Vagina (tissue), 2 donors: Measurements from ENCODE around the gene LYPD4. TPM values are rescaled to one million over a fixed set of nuclear protein-coding genes. Genes with fewer than 3 reads are reported as not detected.

Source experiments
- DNase-seq, 2 donors: peaks; one replicate each; pipeline ENCODE4 v3.0.0-alpha.2; 2017; ENCODE audit errors: extremely low spot score in 2 of 2
- H3K27ac ChIP-seq: fragments of 200-600 bp; sonication (generic); one replicate; pipeline ENCODE4 v1.5.1; 2019
- H3K27me3 ChIP-seq: fragments of 200-600 bp; sonication (generic); one replicate; pipeline ENCODE4 v1.5.1; 2019
- H3K36me3 ChIP-seq, 2 donors: fragments of 200-600 bp; sonication (generic); one replicate each; pipeline ENCODE4 v1.5.1; 2017 to 2019
- H3K4me1 ChIP-seq: fragments of 200-600 bp; sonication (generic); one replicate; pipeline ENCODE4 v1.5.1; 2019
- H3K4me3 ChIP-seq, 2 donors: fragments of 200-600 bp; sonication (generic); 1 replicate in 1 of 2; 2 replicates in 1 of 2; pipeline ENCODE4 v1.5.1; 2016 to 2019
- H3K9me3 ChIP-seq: fragments of 200-600 bp; sonication (generic); one replicate; pipeline ENCODE4 v1.5.1; 2019
- CTCF ChIP-seq, 3 experiments: fragments of 450-650 bp in 2 of 3; fragments of 200-600 bp in 1 of 3; sonication (generic) in 1 of 3; IDR thresholded peaks; one replicate each; pipeline ENCODE4 v1.5.1; 2017 to 2019; ENCODE audit warnings: antibody characterized with exemption in 3 of 3, mild to moderate bottlenecking in 2 of 3, moderate library complexity in 2 of 3
- POLR2A ChIP-seq, 2 donors: fragments of 450-650 bp; IDR thresholded peaks; one replicate each; pipeline ENCODE4 v1.6.1; 2017; ENCODE audit warnings: antibody characterized with exemption in 2 of 2, mild to moderate bottlenecking in 2 of 2, moderate library complexity in 2 of 2
- POLR2AphosphoS5 ChIP-seq, 2 donors: sonication (generic); formaldehyde crosslinking; IDR thresholded peaks; one replicate each; pipeline ENCODE4 v1.9.0; 2017; ENCODE audit warnings: antibody characterized with exemption in 2 of 2, mild to moderate bottlenecking in 2 of 2, low read depth in 1 of 2; ENCODE audit not compliant: insufficient read depth in 1 of 2
- intact Hi-C: fragments of 100-400 bp; cut with DNase I; formaldehyde crosslinking; loops from one replicate; pipeline ENCODE4 v1.15.1; 2023
- total RNA-seq: library from RNA; depleted of rRNA; stranded (reverse); fragments of >200 nt; gene quantifications from one replicate; pipeline ENCODE4 v1.2.3, GENCODE V29; 2016

Gene LYPD4
- total RNA-seq, 1 donor from 2014 or later = not detected

DNA sequence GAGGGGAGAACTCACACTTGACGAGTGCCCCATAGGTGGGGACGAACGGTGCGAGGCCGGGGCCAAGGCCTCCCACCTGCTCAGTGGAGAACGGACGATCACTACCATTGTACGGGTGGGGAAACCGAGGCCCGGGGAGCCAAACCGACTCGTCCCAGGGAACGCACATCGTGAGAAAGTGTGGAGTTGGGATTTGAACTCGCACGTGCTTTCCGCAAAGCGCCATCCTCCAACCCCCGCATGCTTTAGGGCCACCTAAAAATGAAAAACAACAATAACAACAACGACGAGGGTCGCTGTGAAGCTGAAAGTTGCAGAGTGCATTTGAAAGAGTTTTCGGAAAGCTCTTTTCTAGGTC lies 39.0 kb upstream of the LYPD4 start:
- Histone ChIP-seq H3K36me3 (no peaks in the 10 kb centered on the region), H3K4me1 (peaks cover 46% of the 10 kb centered on the region)
- intact Hi-C loops = loop anchor here (5.0 kb wide), 1 partner anchor 74 kb away; the partner anchor contains the start of gene RABAC1

DNA sequence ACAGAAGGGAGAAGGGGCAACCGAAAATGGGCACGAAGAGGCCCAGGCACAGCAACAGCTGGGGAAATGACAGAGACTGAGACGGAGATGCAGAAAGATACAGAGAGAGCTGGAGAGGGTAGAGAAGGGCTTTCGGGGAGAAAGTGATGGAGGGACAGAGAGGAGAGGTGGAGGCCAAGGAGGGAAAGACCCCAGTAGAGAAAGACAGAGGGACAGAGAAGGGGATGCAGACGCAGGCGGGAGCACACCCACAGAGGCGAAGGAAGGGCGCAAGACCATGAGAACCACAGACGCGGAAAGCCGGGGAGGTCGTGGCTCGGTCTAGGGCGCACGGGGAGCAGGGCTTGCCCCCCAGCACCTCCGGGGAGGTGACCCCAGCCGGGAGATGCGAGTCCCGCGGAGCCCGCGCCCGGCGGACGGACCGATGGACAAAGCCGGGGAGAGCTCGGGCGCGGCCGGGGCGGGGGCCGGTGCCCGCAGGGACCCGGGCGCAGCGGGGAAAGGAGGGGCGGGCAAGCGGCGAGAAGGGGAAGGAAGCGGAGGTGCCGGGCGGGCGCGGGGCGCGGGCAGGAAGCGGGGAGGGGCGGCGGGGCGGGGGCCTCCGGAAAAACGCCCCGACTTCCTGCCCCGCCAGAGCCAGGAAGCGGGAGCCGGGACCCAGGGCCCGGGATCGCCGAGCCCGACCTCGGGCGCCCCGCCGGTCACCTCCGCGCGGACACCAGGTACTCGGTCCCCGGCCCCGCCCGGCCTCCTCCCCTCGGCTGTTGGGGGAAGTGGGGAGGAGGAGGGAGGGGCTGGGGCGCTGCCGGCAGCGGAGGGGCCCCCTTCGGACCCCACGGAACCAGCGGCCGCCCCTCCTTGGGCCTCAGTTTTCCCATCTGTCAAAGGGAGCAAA lies 38.3 kb upstream of the LYPD4 start, which contains the start of gene ARHGEF1:
Gene ARHGEF1 (plus strand): TSS at position 617 of the 895 bp plus-strand sequence. CDS start 4,899 bp downstream, outside the sequence.
- TF ChIP-seq POLR2A (IDR thresholded peaks at IDR 0.05) (peak in 1 of 2 donors; percentile 24), CTCF (IDR thresholded peaks at IDR 0.05) (no peak), POLR2AphosphoS5 (IDR thresholded peaks at IDR 0.05; ENCODE audit: insufficient read depth in 1 of 2, low read depth in 1 of 2) (peak in 1 of 2 donors; percentile 56)
- no peak for DNase-seq
- Histone ChIP-seq H3K27me3 (no peaks in the 10 kb centered on the region), H3K4me1 (peaks cover 44% of the 10 kb centered on the region), H3K27ac (peak within 1 kb of the TSS; percentile 78), H3K36me3 (no peaks in the 10 kb centered on the region), H3K9me3 (no peaks in the 10 kb centered on the region), H3K4me3 (peak within 1 kb of the TSS; percentile 61 to 82)
- intact Hi-C loops = loop anchor here (5.0 kb wide), 1 partner anchor 74 kb away; the partner anchor contains the start of gene RABAC1

More for the DNA sequence above, 39.0 kb upstream of the LYPD4 start:
- Histone ChIP-seq H3K27ac (peak overlapping the region; percentile 78), H3K4me3 (peak overlapping the region; percentile 61 to 82), H3K27me3 (no peaks in the 10 kb centered on the region), H3K9me3 (no peaks in the 10 kb centered on the region)
- DNase-seq = no peak
- TF ChIP-seq POLR2A (IDR thresholded peaks at IDR 0.05) = no peak
- TF ChIP-seq POLR2AphosphoS5 (IDR thresholded peaks at IDR 0.05; ENCODE audit: insufficient read depth in 1 of 2, low read depth in 1 of 2) = no peak
- no peak for TF ChIP-seq CTCF (IDR thresholded peaks at IDR 0.05)

GRCh38 chr19:41880329-41880708 lies 35.8 kb upstream of the LYPD4 start:
- no peaks in the 10 kb centered on the region for H3K9me3 ChIP-seq
- no peak overlapping the region for H3K27ac ChIP-seq
- H3K27me3 ChIP-seq = no peaks in the 10 kb centered on the region
- peaks cover 19% of the 10 kb centered on the region for H3K4me1 ChIP-seq
- no peak overlapping the region for H3K4me3 ChIP-seq
- no peak for TF ChIP-seq POLR2A (IDR thresholded peaks at IDR 0.05)
- TF ChIP-seq POLR2AphosphoS5 (IDR thresholded peaks at IDR 0.05; ENCODE audit: insufficient read depth in 1 of 2, low read depth in 1 of 2) = no peak
- no peak for TF ChIP-seq CTCF (IDR thresholded peaks at IDR 0.05)
- intact Hi-C loops = loop anchor here (5.0 kb wide), 1 partner anchor 77 kb away; the partner anchor contains the start of gene RABAC1
- DNase-seq = no peak
- no peaks in the 10 kb centered on the region for H3K36me3 ChIP-seq

GRCh38 chr19:41879670-41880328 lies 35.3 kb upstream of the LYPD4 start:
- intact Hi-C loops = loop anchor here (5.0 kb wide), 1 partner anchor 78 kb away; the partner anchor contains the start of gene RABAC1
- H3K4me1 ChIP-seq = peaks cover 14% of the 10 kb centered on the region
- H3K9me3 ChIP-seq = no peaks in the 10 kb centered on the region
- no peaks in the 10 kb centered on the region for H3K27me3 ChIP-seq
- no peak for DNase-seq
- TF ChIP-seq CTCF (IDR thresholded peaks at IDR 0.05) = no peak
- no peak for TF ChIP-seq POLR2A (IDR thresholded peaks at IDR 0.05)
- TF ChIP-seq POLR2AphosphoS5 (IDR thresholded peaks at IDR 0.05; ENCODE audit: insufficient read depth in 1 of 2, low read depth in 1 of 2) = no peak
- H3K27ac ChIP-seq = no peak overlapping the region
- H3K36me3 ChIP-seq = no peaks in the 10 kb centered on the region
- no peak overlapping the region for H3K4me3 ChIP-seq
